Mesenchymal stem cell (in vitro differentiated cells and primary cell): ENCODE measurements around the gene EFEMP1.

Source experiments
- DNase-seq: peaks from one replicate; pipeline ENCODE4 v3.0.0-alpha.2; 2013
- H2AFZ ChIP-seq: one replicate; pipeline ENCODE4 v1.6.1; 2013; ENCODE audit warnings: low read depth, mild to moderate bottlenecking, control low read depth, inconsistent platforms, low read length, moderate library complexity
- H2AK5ac ChIP-seq: 2 replicates; pipeline ENCODE4 v1.6.1; 2013; ENCODE audit warnings: low read length, moderate library complexity, mild to moderate bottlenecking, inconsistent platforms; ENCODE audit not compliant: severe bottlenecking
- H2BK120ac ChIP-seq: one replicate; pipeline ENCODE4 v1.6.1; 2013; ENCODE audit warnings: low read depth, mild to moderate bottlenecking, inconsistent platforms, low read length, moderate library complexity
- H2BK12ac ChIP-seq, 2 experiments: one replicate each; pipeline ENCODE4 v1.6.1; 2013; ENCODE audit warnings: inconsistent platforms in 2 of 2, low read length in 2 of 2, mild to moderate bottlenecking in 2 of 2, moderate library complexity in 2 of 2, control low read depth in 1 of 2
- H2BK15ac ChIP-seq: one replicate; pipeline ENCODE4 v1.6.1; 2013; ENCODE audit warnings: mild to moderate bottlenecking, low read depth, inconsistent platforms; ENCODE audit not compliant: poor library complexity, severe bottlenecking
- H2BK5ac ChIP-seq: 2 replicates; pipeline ENCODE4 v1.6.1; 2013; ENCODE audit warnings: low read depth, mild to moderate bottlenecking, low read length, control low read depth, inconsistent platforms; ENCODE audit not compliant: poor library complexity, severe bottlenecking
- H3K14ac ChIP-seq, 2 experiments: one replicate each; pipeline ENCODE4 v1.6.1; 2013; ENCODE audit warnings: inconsistent platforms in 2 of 2, low read length in 2 of 2, control low read depth in 1 of 2, mild to moderate bottlenecking in 1 of 2, moderate library complexity in 1 of 2
- H3K18ac ChIP-seq, 2 experiments: one replicate each; pipeline ENCODE4 v1.6.1; 2013; ENCODE audit warnings: inconsistent platforms in 2 of 2, low read length in 2 of 2, control low read depth in 1 of 2, low read depth in 1 of 2, mild to moderate bottlenecking in 1 of 2
- H3K23ac ChIP-seq, 2 experiments: one replicate each; pipeline ENCODE4 v1.6.1; 2013; ENCODE audit warnings: inconsistent platforms in 2 of 2, low read length in 2 of 2, mild to moderate bottlenecking in 2 of 2, moderate library complexity in 2 of 2, control low read depth in 1 of 2
- H3K27ac ChIP-seq: 2 replicates; pipeline ENCODE4 v1.5.1; 2013; ENCODE audit warnings: mild to moderate bottlenecking, moderate library complexity, low read length, control low read depth, inconsistent platforms; ENCODE audit not compliant: poor library complexity, severe bottlenecking
- H3K27me3 ChIP-seq, 2 experiments: 2 replicates each; pipeline versions ENCODE4 v1.6.1 to v1.7.0; 2013; ENCODE audit warnings: low read length in 2 of 2, mild to moderate bottlenecking in 2 of 2, moderate library complexity in 2 of 2, control low read depth in 1 of 2, inconsistent platforms in 1 of 2; ENCODE audit not compliant: control insufficient read depth in 1 of 2, insufficient read depth in 1 of 2
- H3K36me3 ChIP-seq, 2 experiments: 2 replicates each; pipeline versions ENCODE4 v1.6.1 to v1.7.0; 2013; ENCODE audit warnings: low read length in 2 of 2, control low read depth in 1 of 2, inconsistent platforms in 1 of 2, low read depth in 1 of 2, mild to moderate bottlenecking in 1 of 2; ENCODE audit not compliant: insufficient read depth in 2 of 2, control insufficient read depth in 1 of 2
- H3K4ac ChIP-seq, 2 experiments: one replicate each; pipeline ENCODE4 v1.6.1; 2013; ENCODE audit warnings: inconsistent platforms in 2 of 2, low read length in 2 of 2, mild to moderate bottlenecking in 2 of 2, moderate library complexity in 2 of 2, control low read depth in 1 of 2, low read depth in 1 of 2
- H3K4me1 ChIP-seq: 2 replicates; pipeline ENCODE4 v1.6.1; 2013; ENCODE audit warnings: low read depth, low read length, control low read depth; ENCODE audit not compliant: control insufficient read depth, insufficient read depth
- H3K4me2 ChIP-seq: 2 replicates; pipeline ENCODE4 v1.6.1; 2013; ENCODE audit warnings: low read length, mild to moderate bottlenecking, inconsistent platforms; ENCODE audit not compliant: poor library complexity, severe bottlenecking
- H3K4me3 ChIP-seq, 2 experiments: 2 replicates each; pipeline versions ENCODE4 v1.5.1 to v1.7.0; 2013; ENCODE audit warnings: low read length in 2 of 2, mild to moderate bottlenecking in 2 of 2, control low read depth in 1 of 2, low read depth in 1 of 2; ENCODE audit not compliant: insufficient read depth in 1 of 2
- H3K79me1 ChIP-seq: replicated peaks from 2 replicates; pipeline ENCODE4 v1.6.1; 2013; ENCODE audit warnings: mild to moderate bottlenecking, control low read depth, low read length, inconsistent platforms; ENCODE audit not compliant: poor library complexity, severe bottlenecking
- H3K9ac ChIP-seq: 2 replicates; pipeline ENCODE4 v1.7.0; 2013; ENCODE audit warnings: mild to moderate bottlenecking, low read length, moderate library complexity
- H3K9me3 ChIP-seq: 2 replicates; pipeline ENCODE4 v1.7.0; 2013; ENCODE audit warnings: mild to moderate bottlenecking, low read length; ENCODE audit not compliant: control insufficient read depth
- H4K8ac ChIP-seq: one replicate; pipeline ENCODE4 v1.6.1; 2013; ENCODE audit warnings: inconsistent platforms, mild to moderate bottlenecking, low read length, moderate library complexity
- H4K91ac ChIP-seq: one replicate; pipeline ENCODE4 v1.6.1; 2013; ENCODE audit warnings: mild to moderate bottlenecking, low read length, inconsistent platforms
- WGBS: methylation state at CpG from one replicate; pipeline ENCODE4 v1.1.7; 2013; ENCODE audit warnings: mixed read lengths; 5-methylcytosine and 5-hydroxymethylcytosine counted together

EFEMP1 gene

DNA sequence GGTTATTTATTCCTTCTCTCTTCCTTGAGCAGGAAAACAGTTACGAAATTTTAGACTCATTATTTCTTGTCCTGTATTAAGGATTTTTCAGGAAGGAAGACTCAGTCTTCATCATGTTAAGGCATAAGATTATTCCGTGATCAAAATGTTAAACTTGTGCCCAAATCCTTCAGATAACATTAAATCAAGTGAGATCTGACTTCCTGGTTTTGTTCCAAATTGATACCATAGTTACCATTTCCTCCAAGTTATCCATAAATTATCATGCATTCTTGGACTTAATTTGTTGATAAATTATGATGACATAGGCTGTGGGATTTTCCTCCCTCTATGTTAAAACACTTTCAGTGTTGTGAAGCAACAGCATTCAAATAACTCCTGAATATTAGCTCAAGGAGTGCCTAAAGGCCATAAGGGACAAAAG lies 31.9 kb downstream of the EFEMP1 start:
- Histone ChIP-seq H2AFZ (no peak overlapping the region), H3K4me1 (no peaks in the 10 kb centered on the region), H3K18ac (no peak overlapping the region), H2BK12ac (no peak overlapping the region), H3K23ac (no peak overlapping the region), H3K27ac (no peak overlapping the region), H3K9me3 (no peaks in the 10 kb centered on the region), H3K36me3 (peaks cover 0 to 10% of the 10 kb centered on the region in 2 experiments), H4K91ac (no peak overlapping the region), H4K8ac (no peak overlapping the region), H2BK5ac (no peak overlapping the region), H3K4me3 (no peak overlapping the region), H3K27me3 (no peaks in the 10 kb centered on the region), H3K14ac (no peak overlapping the region), H2BK120ac (no peak overlapping the region), H3K79me1 (no peaks in the 10 kb centered on the region), H3K4ac (no peak overlapping the region), H2BK15ac (no peak overlapping the region), H2AK5ac (no peak overlapping the region), H3K4me2 (no peak overlapping the region), H3K9ac (peak overlapping the region; percentile 11)
- peak; percentile 47 for DNase-seq
- WGBS: 93% methylated on average over 1 of the region's 2 CpGs

DNA sequence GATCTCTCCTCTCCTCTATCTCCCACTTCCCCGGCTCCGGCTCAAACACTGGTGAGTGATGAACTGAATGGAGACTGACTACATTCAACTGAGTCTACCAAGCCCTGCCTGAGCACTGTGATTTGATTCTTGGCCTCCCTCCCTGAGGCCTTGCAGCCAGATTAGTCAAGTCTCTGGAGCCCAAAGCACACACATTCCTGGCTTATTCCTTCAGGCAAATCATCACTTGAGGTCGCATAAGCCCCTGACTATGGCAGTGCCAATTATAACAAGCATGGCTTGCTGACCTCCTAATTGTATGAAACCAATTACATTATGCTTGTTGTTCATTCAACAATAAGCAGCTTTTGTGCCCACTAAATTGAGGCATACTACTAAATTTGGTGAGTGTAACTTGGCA lies 34.6 kb downstream of the EFEMP1 start:
- H2AK5ac ChIP-seq: no peak overlapping the region
- H3K9me3 ChIP-seq: no peaks in the 10 kb centered on the region
- no peak overlapping the region for H2AFZ ChIP-seq
- no peak overlapping the region for H4K91ac ChIP-seq
- H3K9ac ChIP-seq: peak overlapping the region; percentile 80
- no peak overlapping the region for H3K27ac ChIP-seq
- WGBS: 95% methylated on average over 3 of the region's 3 CpGs
- peak overlapping the region; percentile 45 for H4K8ac ChIP-seq
- H3K4ac ChIP-seq: peak overlapping the region in 1 of 2 experiments; percentile 54
- no peaks in the 10 kb centered on the region for H3K4me1 ChIP-seq
- no peak overlapping the region for H2BK5ac ChIP-seq
- H3K4me2 ChIP-seq: no peak overlapping the region
- peak overlapping the region in 1 of 2 experiments; percentile 64 for H3K14ac ChIP-seq
- peak overlapping the region in 1 of 2 experiments; percentile 70 for H3K18ac ChIP-seq
- no peaks in the 10 kb centered on the region for H3K79me1 ChIP-seq
- no peak overlapping the region for H2BK120ac ChIP-seq
- H3K4me3 ChIP-seq: peak overlapping the region in 1 of 2 experiments; percentile 45
- no peak for DNase-seq
- peaks cover 0 to 7% of the 10 kb centered on the region in 2 experiments for H3K36me3 ChIP-seq
- no peak overlapping the region for H3K23ac ChIP-seq
- peak overlapping the region in 1 of 2 experiments; percentile 87 for H2BK12ac ChIP-seq
- no peaks in the 10 kb centered on the region for H3K27me3 ChIP-seq
- no peak overlapping the region for H2BK15ac ChIP-seq

DNA sequence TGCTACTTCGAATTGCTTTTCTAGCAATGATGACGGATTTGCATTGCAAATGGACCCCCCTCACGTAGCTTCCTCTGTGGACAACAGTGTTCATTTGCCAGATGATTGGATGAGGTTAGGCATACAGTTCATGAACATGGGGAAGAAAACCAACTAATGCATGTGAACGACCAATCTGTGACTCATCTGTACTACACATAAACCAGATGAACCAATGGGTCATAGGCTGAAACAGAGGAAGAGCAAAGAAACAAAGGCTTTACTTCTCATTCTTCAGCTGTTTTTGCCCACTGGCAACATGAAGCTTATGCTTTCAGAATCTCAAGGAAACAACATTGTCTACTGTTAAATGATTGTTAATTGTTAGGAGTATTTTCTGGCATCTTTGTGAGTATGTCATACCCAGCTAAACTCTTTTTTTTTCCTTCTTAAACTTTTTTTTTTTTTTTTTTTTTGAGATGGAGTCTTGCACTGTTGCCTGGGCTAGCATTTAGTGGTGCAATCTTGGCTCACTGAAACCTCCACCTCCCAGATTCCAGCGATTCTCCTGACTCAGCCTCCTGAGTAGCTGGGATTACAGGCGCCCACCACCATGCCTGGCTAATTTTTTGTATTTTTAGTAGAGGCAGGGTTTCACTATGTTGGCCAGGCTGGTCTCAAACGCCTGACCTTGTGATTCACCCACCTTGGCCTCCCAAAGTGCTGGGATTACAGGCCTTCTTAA lies 35.5 kb downstream of the EFEMP1 start:
- Histone ChIP-seq H2BK15ac (no peak overlapping the region), H4K8ac (no peak overlapping the region), H3K27ac (no peak overlapping the region), H4K91ac (no peak overlapping the region), H2AK5ac (no peak overlapping the region), H3K9ac (peak overlapping the region; percentile 80), H3K27me3 (no peaks in the 10 kb centered on the region), H3K18ac (no peak overlapping the region), H3K4ac (peak overlapping the region in 1 of 2 experiments; percentile 58), H2AFZ (no peak overlapping the region), H3K4me2 (no peak overlapping the region), H3K23ac (no peak overlapping the region), H2BK12ac (peak overlapping the region in 1 of 2 experiments; percentile 63), H3K9me3 (no peaks in the 10 kb centered on the region), H3K4me1 (no peaks in the 10 kb centered on the region), H3K4me3 (peak overlapping the region in 1 of 2 experiments; percentile 45), H3K79me1 (no peaks in the 10 kb centered on the region), H2BK120ac (no peak overlapping the region), H3K36me3 (peaks cover 0 to 7% of the 10 kb centered on the region in 2 experiments), H3K14ac (no peak overlapping the region), H2BK5ac (no peak overlapping the region)
- WGBS: 68% methylated on average over 6 of the region's 7 CpGs
- peak; percentile 88 for DNase-seq

DNA sequence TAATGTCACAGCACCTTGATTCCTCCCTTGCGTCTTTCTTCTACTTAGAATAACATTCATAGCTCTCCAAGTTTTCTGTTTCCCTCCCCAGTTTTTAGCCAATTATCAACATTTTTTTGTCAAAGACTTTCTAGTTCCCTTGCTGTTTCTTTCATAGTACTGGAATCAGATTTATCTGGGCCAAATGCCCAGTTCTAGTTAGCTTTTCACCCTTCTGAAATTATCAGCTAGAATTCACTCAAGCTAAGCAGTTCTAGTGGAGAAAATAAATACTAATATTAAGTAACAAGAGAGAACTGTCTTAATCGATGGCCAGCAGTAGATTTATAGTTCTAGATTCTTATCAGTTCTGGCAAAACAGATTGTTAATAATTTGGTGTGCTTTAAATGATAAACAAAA lies 36.2 kb downstream of the EFEMP1 start:
- H4K91ac ChIP-seq: no peak overlapping the region
- no peaks in the 10 kb centered on the region for H3K9me3 ChIP-seq
- H3K23ac ChIP-seq: no peak overlapping the region
- H3K4me3 ChIP-seq: peak overlapping the region in 1 of 2 experiments; percentile 2
- no peak overlapping the region for H2AFZ ChIP-seq
- H3K14ac ChIP-seq: no peak overlapping the region
- peaks cover 0 to 6% of the 10 kb centered on the region in 2 experiments for H3K36me3 ChIP-seq
- no peak overlapping the region for H2AK5ac ChIP-seq
- H2BK12ac ChIP-seq: no peak overlapping the region
- no peak overlapping the region for H4K8ac ChIP-seq
- H3K4ac ChIP-seq: no peak overlapping the region
- no peak overlapping the region for H3K4me2 ChIP-seq
- H2BK15ac ChIP-seq: no peak overlapping the region
- H3K27me3 ChIP-seq: no peaks in the 10 kb centered on the region
- H3K4me1 ChIP-seq: no peaks in the 10 kb centered on the region
- no peak for DNase-seq
- 89% methylated on average over 1 of the region's 2 CpGs for WGBS
- no peak overlapping the region for H3K18ac ChIP-seq
- no peak overlapping the region for H2BK5ac ChIP-seq
- H3K79me1 ChIP-seq: no peaks in the 10 kb centered on the region
- no peak overlapping the region for H2BK120ac ChIP-seq
- peak overlapping the region; percentile 80 for H3K9ac ChIP-seq
- no peak overlapping the region for H3K27ac ChIP-seq
